Endothelial cell of umbilical vein (primary cell): ENCODE data around the gene PRKAB1. TPM values are rescaled to one million over a fixed set of nuclear protein-coding genes. Genes with fewer than 3 reads are reported as not detected.

Experiments used
- BruUV-seq: library from RNA; stranded (reverse); fragments of 400-500 nt; replicated peaks from 2 replicates; lab custom pipeline; 2021; lab: Mats Ljungman, UMichigan
- CTCF ChIA-PET: fragments of 300-600, 350-600 bp; sonication (Branson Sonifier 250); formaldehyde crosslinking; loops from one replicate; lab custom pipeline; 2021; ENCODE audit warnings: antibody characterized with exemption, inconsistent platforms; lab: Charles Lee
- POLR2A ChIA-PET: fragments of 300-600, 350-600 bp; sonication (Branson Sonifier 250); formaldehyde crosslinking; loops from one replicate; lab custom pipeline; 2021; ENCODE audit warnings: antibody characterized with exemption, inconsistent platforms; lab: Charles Lee
- DNase-seq: peaks from one replicate; pipeline ENCODE4 v3.0.0-alpha.2; 2011; ENCODE audit warnings: low read depth, low spot score
- FAIRE-seq: peaks from 2 replicates; lab custom pipeline; 2011; peaks lifted over from hg19 to GRCh38; lab: Jason Lieb, UNC
- H2AFZ ChIP-seq: 2 replicates; pipeline ENCODE4 v1.6.0; 2012; ENCODE audit warnings: low read depth, low read length, control low read depth, inconsistent platforms
- H3K27ac ChIP-seq: 2 replicates; pipeline ENCODE4 v1.5.1; 2011; ENCODE audit warnings: low read depth, mild to moderate bottlenecking, control low read depth, low read length, moderate library complexity; ENCODE audit not compliant: insufficient read depth
- H3K27me3 ChIP-seq, 2 experiments: 2 replicates each; pipeline versions ENCODE4 v1.6.0 to v1.6.1; 2011; ENCODE audit warnings: low read length in 2 of 2, mixed read lengths in 1 of 2; ENCODE audit not compliant: control insufficient read depth in 2 of 2, insufficient read depth in 2 of 2
- H3K36me3 ChIP-seq, 2 experiments: 2 replicates in 1 of 2; 3 replicates in 1 of 2; pipeline ENCODE4 v1.5.1; 2011; ENCODE audit warnings: low read length in 2 of 2, mild to moderate bottlenecking in 1 of 2, moderate library complexity in 1 of 2; ENCODE audit not compliant: control insufficient read depth in 2 of 2, insufficient read depth in 2 of 2; ENCODE audit errors: extremely low read depth in 1 of 2
- H3K4me1 ChIP-seq: 3 replicates; pipeline ENCODE4 v1.5.1; 2011; ENCODE audit warnings: mild to moderate bottlenecking, low read length; ENCODE audit not compliant: control insufficient read depth, insufficient read depth; ENCODE audit errors: extremely low read depth
- H3K4me2 ChIP-seq: 2 replicates; pipeline ENCODE4 v1.6.1; 2011; ENCODE audit warnings: low read length, control low read depth, mixed read lengths; ENCODE audit not compliant: insufficient read depth
- H3K4me3 ChIP-seq, 3 experiments: fragments of 200-600 bp in 1 of 3; sonication (generic), shearing (Covaris generic) in 1 of 3; replicated peaks in 1 of 3; 2 replicates each; pipeline ENCODE4 v1.5.1; 2011 to 2016; ENCODE audit warnings: control low read depth in 3 of 3, low read length in 3 of 3, mild to moderate bottlenecking in 2 of 3, inconsistent platforms in 1 of 3, low read depth in 1 of 3, moderate library complexity in 1 of 3; ENCODE audit not compliant: insufficient read depth in 1 of 3
- H3K79me2 ChIP-seq: 2 replicates; pipeline ENCODE4 v1.6.0; 2012; ENCODE audit warnings: low read length, inconsistent platforms; ENCODE audit not compliant: control insufficient read depth, insufficient read depth
- H3K9ac ChIP-seq: replicated peaks from 2 replicates; pipeline ENCODE3; 2011; ENCODE audit warnings: low read length, control low read depth; ENCODE audit not compliant: insufficient read depth; ENCODE audit errors: extremely low read depth
- H3K9me1 ChIP-seq: replicated peaks from 3 replicates; pipeline ENCODE4 v1.6.0; 2011; ENCODE audit warnings: mild to moderate bottlenecking, low read length; ENCODE audit not compliant: control insufficient read depth, insufficient read depth; ENCODE audit errors: extremely low read depth
- H3K9me3 ChIP-seq: replicated peaks from 2 replicates; pipeline ENCODE4 v1.5.1; 2012; ENCODE audit warnings: low read length, inconsistent platforms; ENCODE audit not compliant: control insufficient read depth, insufficient read depth
- H4K20me1 ChIP-seq: replicated peaks from 2 replicates; pipeline ENCODE3; 2011; ENCODE audit warnings: mild to moderate bottlenecking, low read length; ENCODE audit not compliant: control insufficient read depth, insufficient read depth; ENCODE audit errors: extremely low read depth
- EZH2 ChIP-seq: IDR thresholded peaks from 2 replicates; pipeline ENCODE4 v1.6.1; 2012; ENCODE audit warnings: borderline replicate concordance, low read depth, mild to moderate bottlenecking, moderate library complexity, low read length, inconsistent platforms; ENCODE audit not compliant: severe bottlenecking
- FOS ChIP-seq: IDR thresholded peaks from 2 replicates; pipeline ENCODE4 v1.6.1; 2011; ENCODE audit warnings: mild to moderate bottlenecking, low read length, moderate library complexity, borderline replicate concordance; ENCODE audit not compliant: insufficient read depth
- GATA2 ChIP-seq: IDR thresholded peaks from 2 replicates; pipeline ENCODE4 v1.7.0; 2011; ENCODE audit warnings: low read depth, mild to moderate bottlenecking, moderate library complexity, mixed read lengths, low read length; ENCODE audit not compliant: insufficient read length, insufficient read depth
- JUN ChIP-seq: IDR thresholded peaks from 2 replicates; pipeline ENCODE4 v1.6.1; 2011; ENCODE audit warnings: borderline replicate concordance, low read depth; ENCODE audit not compliant: insufficient read length, insufficient read depth
- MYC ChIP-seq: IDR thresholded peaks from one replicate; pipeline ENCODE4 v1.6.1; 2011; ENCODE audit warnings: mild to moderate bottlenecking, low read depth, low read length
- POLR2A ChIP-seq: IDR thresholded peaks from 2 replicates; pipeline ENCODE4 v1.6.1; 2012; ENCODE audit warnings: low read depth, mild to moderate bottlenecking, control low read depth, low read length
- POLR2AphosphoS5 ChIP-seq: IDR thresholded peaks from 2 replicates; pipeline ENCODE4 v1.6.1; 2012; ENCODE audit warnings: low read depth, mild to moderate bottlenecking, control low read depth, low read length, moderate library complexity; ENCODE audit not compliant: insufficient read depth
- dilution Hi-C: fragments of 300-500 bp; cut with MboI; formaldehyde crosslinking; loops from one replicate; pipeline ENCODE4 v1.15.0; 2019; ENCODE audit warnings: low sequenced_read_pairs; ENCODE audit not compliant: extremely low pct_ligation_motif_present
- intact Hi-C: fragments of 100-400 bp; cut with micrococcal nuclease; formaldehyde crosslinking; loops from one replicate; pipeline ENCODE4 v1.10.0; 2022
- polyA plus RNA-seq, 4 experiments: library from polyadenylated mRNA; depleted of rRNA in 3 of 4; stranded (reverse) in 3 of 4; unstranded in 1 of 4; fragments of >200 nt; gene quantifications; 2 replicates each; pipeline versions ENCODE4 v1.2.1 to v1.2.3, GENCODE V29; 2011 to 2012; ENCODE audit warnings: missing spikeins in 1 of 4
- total RNA-seq: library from RNA; stranded (reverse); gene quantifications from 2 replicates; pipeline ENCODE4 v1.2.3, GENCODE V29; 2021
- TF ChIP-seq, protein P1 (sequence below): IDR thresholded peaks from 2 replicates; pipeline ENCODE4 v1.6.1; 2011; ENCODE audit not compliant: insufficient read depth, insufficient read length
- TF ChIP-seq, protein P2 (sequence below), 2 donors: IDR thresholded peaks; 1 replicate in 1 of 2; 2 replicates in 1 of 2; pipeline ENCODE4 v1.5.1; 2011; ENCODE audit warnings: low read length in 2 of 2, mild to moderate bottlenecking in 2 of 2, moderate library complexity in 2 of 2, control low read depth in 1 of 2, inconsistent platforms in 1 of 2, low read depth in 1 of 2; ENCODE audit not compliant: insufficient read depth in 1 of 2; ENCODE audit errors: extremely low read depth in 1 of 2

Gene PRKAB1
- total and polyA plus RNA-seq, 2 donors (not counting 3 experiments of a cell fraction or from before 2014, with no cell fraction given) = 23.1 to 27.0 TPM

DNA sequence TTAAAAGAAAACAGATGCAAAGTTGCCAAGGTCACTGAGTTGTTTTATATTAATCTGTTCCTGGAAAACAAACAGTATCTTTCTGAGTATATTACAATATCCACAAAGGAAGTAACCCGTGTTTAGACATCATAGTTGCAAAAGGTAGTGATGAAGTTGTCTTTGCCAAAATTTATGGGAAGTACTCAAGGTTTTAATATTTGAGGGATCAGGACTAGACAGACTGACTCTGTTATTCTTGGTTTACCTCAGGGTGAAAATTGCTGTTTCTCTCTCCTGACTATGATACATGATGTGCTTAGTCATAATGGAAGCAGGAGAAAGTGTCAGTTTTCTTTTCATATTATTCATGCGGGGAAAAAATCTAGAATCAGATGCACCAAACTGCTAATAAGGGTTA lies 46.1 kb upstream of the PRKAB1 start:
- TF ChIP-seq POLR2A = no peak
- no peak for TF ChIP-seq GATA2
- no peak for TF ChIP-seq JUN
- TF ChIP-seq FOS = no peak
- no peak for TF ChIP-seq MYC
- TF ChIP-seq, protein P1, sequence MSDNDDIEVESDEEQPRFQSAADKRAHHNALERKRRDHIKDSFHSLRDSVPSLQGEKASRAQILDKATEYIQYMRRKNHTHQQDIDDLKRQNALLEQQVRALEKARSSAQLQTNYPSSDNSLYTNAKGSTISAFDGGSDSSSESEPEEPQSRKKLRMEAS = no peak
- TF ChIP-seq, protein P2, sequence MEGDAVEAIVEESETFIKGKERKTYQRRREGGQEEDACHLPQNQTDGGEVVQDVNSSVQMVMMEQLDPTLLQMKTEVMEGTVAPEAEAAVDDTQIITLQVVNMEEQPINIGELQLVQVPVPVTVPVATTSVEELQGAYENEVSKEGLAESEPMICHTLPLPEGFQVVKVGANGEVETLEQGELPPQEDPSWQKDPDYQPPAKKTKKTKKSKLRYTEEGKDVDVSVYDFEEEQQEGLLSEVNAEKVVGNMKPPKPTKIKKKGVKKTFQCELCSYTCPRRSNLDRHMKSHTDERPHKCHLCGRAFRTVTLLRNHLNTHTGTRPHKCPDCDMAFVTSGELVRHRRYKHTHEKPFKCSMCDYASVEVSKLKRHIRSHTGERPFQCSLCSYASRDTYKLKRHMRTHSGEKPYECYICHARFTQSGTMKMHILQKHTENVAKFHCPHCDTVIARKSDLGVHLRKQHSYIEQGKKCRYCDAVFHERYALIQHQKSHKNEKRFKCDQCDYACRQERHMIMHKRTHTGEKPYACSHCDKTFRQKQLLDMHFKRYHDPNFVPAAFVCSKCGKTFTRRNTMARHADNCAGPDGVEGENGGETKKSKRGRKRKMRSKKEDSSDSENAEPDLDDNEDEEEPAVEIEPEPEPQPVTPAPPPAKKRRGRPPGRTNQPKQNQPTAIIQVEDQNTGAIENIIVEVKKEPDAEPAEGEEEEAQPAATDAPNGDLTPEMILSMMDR (IDR thresholded peaks at IDR 0.05; ENCODE audit: extremely low read depth in 1 of 2, insufficient read depth in 1 of 2, low read depth in 1 of 2, low read length in 2 of 2) = no peak
- no peak for TF ChIP-seq EZH2
- TF ChIP-seq POLR2AphosphoS5 = no peak
- dilution Hi-C loops = no loop called here
- Histone ChIP-seq H3K27ac (no peak overlapping the region), H3K27me3 (peaks cover 0 to 3% of the 10 kb centered on the region in 2 experiments), H3K4me2 (no peak overlapping the region), H3K79me2 (no peaks in the 10 kb centered on the region), H3K4me3 (no peak overlapping the region), H3K36me3 (no peaks in the 10 kb centered on the region), H3K9me1 (no peaks in the 10 kb centered on the region), H3K4me1 (no peaks in the 10 kb centered on the region), H3K9ac (no peak overlapping the region), H3K9me3 (no peaks in the 10 kb centered on the region), H4K20me1 (no peaks in the 10 kb centered on the region), H2AFZ (no peak overlapping the region)
- no TSS peak for BruUV-seq
- intact Hi-C loops = no loop called here
- no peak for DNase-seq
- POLR2A ChIA-PET = no interaction called here
- FAIRE-seq = no peak
- CTCF ChIA-PET = interaction anchor here (1.6 kb wide), 1 partner anchor 44 kb away, joined by 3 read pairs; no protein-coding TSS in a partner anchor
